GM12872 (cell line): Measurements from ENCODE around the gene COMP.

Experiments used
- TF ChIP-seq, protein P1 (sequence below): IDR thresholded peaks from 3 replicates; pipeline ENCODE4 v1.5.1; 2011; ENCODE audit warnings: low read depth, mild to moderate bottlenecking, low read length, moderate library complexity; ENCODE audit not compliant: insufficient read depth

The COMP gene

DNA sequence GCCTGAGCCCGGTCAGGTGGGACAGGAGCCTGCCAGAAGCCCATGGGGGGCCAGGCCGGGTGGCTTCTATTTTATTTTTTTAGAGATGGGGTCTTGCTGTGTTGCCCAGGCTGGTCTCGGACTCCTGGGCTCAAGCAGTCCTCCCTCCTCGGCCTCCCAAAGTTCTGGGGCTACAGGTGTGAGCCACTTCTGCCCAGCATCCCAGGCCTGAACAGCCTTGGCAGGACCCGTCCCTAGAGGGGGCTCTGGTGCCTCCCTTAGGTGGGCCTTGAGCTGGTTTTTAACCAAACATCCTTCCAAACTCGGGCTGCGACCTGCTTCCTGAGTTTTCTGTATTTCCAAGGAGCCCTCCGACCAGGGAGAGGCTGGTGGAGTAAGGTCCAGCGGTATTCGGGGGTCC, 10.5 kb downstream of the COMP start:
- TF ChIP-seq, protein P1, sequence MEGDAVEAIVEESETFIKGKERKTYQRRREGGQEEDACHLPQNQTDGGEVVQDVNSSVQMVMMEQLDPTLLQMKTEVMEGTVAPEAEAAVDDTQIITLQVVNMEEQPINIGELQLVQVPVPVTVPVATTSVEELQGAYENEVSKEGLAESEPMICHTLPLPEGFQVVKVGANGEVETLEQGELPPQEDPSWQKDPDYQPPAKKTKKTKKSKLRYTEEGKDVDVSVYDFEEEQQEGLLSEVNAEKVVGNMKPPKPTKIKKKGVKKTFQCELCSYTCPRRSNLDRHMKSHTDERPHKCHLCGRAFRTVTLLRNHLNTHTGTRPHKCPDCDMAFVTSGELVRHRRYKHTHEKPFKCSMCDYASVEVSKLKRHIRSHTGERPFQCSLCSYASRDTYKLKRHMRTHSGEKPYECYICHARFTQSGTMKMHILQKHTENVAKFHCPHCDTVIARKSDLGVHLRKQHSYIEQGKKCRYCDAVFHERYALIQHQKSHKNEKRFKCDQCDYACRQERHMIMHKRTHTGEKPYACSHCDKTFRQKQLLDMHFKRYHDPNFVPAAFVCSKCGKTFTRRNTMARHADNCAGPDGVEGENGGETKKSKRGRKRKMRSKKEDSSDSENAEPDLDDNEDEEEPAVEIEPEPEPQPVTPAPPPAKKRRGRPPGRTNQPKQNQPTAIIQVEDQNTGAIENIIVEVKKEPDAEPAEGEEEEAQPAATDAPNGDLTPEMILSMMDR: no peak; the same call in 2 of the 3 replicates

DNA sequence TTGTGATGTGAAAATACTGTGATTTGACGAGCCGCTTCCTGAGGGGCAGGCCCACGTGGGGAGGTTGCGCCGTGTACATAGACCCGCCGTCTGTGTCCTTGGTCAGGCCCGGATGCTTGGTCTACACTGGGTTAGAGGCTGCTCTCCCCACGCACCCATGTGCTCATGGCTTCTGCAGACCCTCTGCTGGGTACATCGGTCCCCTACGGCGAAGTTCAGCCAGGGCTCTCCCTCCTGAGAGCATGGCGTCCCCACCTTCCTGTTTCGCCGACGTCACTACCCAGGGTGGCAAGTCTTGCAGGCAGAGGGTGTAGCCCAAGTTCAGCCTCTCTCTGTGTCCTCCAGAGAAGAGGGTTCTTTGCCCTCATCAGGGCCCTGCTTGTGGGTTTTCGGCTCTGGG, 11.0 kb downstream of the COMP start:
- TF ChIP-seq, protein P1: no peak

DNA sequence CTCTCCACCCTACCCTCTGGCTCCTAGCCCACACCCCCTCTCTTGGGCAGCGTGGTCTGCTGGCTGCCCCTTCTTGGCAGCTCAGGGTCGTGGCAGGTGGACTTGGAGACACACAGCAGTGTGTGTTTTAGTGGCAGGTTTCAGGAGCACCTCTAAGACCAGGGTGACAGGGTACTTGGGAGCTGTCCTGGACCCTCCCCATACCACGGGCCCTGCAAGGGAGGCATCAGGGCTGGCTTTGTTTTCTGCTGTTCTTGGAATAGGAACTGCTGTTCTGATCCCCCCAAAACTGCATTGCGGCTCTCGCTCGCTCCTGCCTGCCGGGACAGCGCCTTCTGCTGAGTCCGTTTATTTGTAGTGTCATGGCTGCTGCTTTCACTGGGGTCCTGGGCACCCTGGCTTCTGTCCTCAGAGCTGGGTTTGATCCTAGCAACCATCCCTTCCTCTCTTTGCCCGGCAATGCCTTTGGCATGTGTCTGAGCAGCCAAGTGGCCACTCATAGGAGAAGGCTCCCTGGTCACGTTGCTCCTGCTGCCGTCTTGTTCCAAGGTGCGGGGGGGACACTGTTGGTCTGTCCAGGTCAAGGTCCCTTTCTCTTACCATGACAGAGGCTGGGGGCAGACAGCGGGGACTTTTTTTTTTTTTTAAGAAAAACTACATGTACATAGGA, 12.1 kb downstream of the COMP start:
- TF ChIP-seq, protein P1: no peak

DNA sequence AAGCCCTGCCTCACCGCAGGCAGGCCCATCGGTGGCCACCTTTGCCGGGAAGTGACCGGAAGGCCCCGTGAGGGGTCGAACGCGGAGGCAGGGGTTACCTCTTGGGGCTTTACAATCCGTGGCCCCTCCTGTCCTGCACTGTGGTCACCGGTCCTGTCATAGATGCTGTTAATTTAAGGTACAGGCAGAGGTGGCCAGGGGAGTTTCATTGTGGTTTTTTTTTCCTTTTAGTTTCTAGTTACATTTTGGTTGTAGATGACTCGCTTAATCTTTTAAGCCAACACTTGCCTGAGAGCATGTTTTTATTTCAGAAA, 13.1 kb downstream of the COMP start:
- TF ChIP-seq, protein P1: no peak

DNA sequence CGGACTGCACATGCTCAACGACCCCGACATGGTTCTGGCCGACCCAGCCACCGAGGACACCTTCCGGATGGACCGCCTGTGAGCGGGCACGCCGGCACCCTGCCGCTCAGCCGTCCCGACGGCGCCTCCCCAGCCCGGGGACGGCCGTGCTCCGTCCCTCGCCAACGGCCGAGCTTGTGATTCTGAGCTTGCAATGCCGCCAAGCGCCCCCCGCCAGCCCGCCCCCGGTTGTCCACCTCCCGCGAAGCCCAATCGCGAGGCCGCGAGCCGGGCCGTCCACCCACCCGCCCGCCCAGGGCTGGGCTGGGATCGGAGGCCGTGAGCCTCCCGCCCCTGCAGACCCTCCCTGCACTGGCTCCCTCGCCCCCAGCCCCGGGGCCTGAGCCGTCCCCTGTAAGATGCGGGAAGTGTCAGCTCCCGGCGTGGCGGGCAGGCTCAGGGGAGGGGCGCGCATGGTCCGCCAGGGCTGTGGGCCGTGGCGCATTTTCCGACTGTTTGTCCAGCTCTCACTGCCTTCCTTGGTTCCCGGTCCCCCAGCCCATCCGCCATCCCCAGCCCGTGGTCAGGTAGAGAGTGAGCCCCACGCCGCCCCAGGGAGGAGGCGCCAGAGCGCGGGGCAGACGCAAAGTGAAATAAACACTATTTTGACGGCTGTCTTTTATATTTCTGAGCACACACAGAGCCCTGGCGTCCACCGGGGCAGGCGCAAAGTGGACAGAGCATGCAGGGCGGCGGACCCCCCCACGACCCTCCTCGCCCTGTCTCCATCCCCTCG, 13.6 kb downstream of the COMP start:
- TF ChIP-seq, protein P1: no peak

DNA sequence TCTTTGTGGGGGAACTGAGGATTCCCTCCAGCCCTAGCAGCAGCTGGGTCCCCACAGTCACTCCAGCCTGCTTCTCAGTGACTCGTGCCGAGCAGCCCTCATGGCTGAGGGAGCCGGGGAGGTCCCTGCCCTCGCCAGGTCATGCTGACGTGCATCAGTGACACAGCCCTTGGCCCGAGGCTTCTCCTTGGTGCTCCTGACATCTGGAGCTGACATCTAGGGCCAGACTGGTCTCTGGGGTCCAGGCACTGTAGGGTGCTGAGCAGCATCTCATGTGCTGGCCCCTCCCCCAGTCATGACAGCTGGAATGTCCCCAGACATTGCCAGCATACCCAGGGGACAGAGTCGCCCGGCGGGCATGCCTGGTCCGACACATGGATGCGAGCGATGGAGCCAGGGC, 14.4 kb downstream of the COMP start:
- TF ChIP-seq, protein P1: no peak

DNA sequence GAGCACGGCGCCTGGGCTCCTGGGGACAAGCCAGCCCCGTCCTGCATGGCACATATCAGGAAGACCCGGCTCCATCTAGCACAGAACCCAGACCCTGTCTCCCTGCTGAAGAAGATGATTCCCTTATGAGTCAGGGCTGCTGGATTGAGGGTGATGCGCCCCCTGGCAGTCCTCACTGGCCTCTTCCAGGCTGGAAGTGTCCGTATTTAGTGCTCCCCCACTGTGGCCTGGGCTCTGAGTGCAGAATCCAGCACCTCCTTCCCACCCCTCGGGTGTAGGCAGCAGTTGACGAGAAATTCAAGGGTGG, 14.9 kb downstream of the COMP start:
- TF ChIP-seq, protein P1: no peak
